ENCODE results near the gene CDC25A. TPM values are rescaled to one million over a fixed set of nuclear protein-coding genes. Genes with fewer than 3 reads are reported as not detected.

CDC25A gene
- total and polyA plus RNA-seq, 2 experiments from 2014 or later = 17.7 to 126 TPM

DNA sequence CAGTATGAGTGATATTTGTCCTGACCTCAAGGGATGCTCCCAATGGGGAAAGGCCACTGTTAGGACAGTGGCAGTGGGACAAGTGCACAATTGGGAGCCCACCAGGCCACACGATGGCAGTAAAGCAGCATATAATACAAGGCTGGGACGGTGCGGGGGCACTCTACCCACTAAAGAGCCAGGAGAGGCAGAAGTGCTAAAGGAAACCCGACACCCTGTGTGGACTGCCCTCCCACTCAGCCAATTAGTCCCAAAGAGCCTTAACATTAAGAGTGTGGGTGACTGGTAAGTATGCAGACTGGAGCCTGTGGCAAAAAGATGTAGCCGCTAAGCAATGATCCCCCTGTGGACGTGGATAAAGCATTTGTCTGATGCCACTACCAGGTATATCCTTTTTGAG lies 44.5 kb upstream of the CDC25A start (continued):
- TF ChIP-seq, protein P1, sequence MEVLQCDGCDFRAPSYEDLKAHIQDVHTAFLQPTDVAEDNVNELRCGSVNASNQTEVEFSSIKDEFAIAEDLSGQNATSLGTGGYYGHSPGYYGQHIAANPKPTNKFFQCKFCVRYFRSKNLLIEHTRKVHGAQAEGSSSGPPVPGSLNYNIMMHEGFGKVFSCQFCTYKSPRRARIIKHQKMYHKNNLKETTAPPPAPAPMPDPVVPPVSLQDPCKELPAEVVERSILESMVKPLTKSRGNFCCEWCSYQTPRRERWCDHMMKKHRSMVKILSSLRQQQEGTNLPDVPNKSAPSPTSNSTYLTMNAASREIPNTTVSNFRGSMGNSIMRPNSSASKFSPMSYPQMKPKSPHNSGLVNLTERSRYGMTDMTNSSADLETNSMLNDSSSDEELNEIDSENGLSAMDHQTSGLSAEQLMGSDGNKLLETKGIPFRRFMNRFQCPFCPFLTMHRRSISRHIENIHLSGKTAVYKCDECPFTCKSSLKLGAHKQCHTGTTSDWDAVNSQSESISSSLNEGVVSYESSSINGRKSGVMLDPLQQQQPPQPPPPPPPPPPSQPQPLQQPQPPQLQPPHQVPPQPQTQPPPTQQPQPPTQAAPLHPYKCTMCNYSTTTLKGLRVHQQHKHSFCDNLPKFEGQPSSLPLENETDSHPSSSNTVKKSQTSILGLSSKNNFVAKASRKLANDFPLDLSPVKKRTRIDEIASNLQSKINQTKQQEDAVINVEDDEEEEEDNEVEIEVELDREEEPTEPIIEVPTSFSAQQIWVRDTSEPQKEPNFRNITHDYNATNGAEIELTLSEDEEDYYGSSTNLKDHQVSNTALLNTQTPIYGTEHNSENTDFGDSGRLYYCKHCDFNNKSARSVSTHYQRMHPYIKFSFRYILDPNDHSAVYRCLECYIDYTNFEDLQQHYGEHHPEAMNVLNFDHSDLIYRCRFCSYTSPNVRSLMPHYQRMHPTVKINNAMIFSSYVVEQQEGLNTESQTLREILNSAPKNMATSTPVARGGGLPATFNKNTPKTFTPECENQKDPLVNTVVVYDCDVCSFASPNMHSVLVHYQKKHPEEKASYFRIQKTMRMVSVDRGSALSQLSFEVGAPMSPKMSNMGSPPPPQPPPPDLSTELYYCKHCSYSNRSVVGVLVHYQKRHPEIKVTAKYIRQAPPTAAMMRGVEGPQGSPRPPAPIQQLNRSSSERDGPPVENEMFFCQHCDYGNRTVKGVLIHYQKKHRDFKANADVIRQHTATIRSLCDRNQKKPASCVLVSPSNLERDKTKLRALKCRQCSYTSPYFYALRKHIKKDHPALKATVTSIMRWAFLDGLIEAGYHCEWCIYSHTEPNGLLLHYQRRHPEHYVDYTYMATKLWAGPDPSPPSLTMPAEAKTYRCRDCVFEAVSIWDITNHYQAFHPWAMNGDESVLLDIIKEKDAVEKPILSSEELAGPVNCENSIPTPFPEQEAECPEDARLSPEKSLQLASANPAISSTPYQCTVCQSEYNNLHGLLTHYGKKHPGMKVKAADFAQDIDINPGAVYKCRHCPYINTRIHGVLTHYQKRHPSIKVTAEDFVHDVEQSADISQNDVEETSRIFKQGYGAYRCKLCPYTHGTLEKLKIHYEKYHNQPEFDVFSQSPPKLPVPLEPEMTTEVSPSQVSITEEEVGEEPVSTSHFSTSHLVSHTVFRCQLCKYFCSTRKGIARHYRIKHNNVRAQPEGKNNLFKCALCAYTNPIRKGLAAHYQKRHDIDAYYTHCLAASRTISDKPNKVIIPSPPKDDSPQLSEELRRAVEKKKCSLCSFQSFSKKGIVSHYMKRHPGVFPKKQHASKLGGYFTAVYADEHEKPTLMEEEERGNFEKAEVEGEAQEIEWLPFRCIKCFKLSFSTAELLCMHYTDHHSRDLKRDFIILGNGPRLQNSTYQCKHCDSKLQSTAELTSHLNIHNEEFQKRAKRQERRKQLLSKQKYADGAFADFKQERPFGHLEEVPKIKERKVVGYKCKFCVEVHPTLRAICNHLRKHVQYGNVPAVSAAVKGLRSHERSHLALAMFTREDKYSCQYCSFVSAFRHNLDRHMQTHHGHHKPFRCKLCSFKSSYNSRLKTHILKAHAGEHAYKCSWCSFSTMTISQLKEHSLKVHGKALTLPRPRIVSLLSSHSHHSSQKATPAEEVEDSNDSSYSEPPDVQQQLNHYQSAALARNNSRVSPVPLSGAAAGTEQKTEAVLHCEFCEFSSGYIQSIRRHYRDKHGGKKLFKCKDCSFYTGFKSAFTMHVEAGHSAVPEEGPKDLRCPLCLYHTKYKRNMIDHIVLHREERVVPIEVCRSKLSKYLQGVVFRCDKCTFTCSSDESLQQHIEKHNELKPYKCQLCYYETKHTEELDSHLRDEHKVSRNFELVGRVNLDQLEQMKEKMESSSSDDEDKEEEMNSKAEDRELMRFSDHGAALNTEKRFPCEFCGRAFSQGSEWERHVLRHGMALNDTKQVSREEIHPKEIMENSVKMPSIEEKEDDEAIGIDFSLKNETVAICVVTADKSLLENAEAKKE (CRISPR knock-in tag; IDR thresholded peaks at IDR 0.05) = no peak
- TF ChIP-seq EZH2phosphoT487 (IDR thresholded peaks at IDR 0.05; ENCODE audit: unreplicated experiment) (no peak), STAT1 (IDR thresholded peaks at IDR 0.05; ENCODE audit: unreplicated experiment) (no peak)

DNA sequence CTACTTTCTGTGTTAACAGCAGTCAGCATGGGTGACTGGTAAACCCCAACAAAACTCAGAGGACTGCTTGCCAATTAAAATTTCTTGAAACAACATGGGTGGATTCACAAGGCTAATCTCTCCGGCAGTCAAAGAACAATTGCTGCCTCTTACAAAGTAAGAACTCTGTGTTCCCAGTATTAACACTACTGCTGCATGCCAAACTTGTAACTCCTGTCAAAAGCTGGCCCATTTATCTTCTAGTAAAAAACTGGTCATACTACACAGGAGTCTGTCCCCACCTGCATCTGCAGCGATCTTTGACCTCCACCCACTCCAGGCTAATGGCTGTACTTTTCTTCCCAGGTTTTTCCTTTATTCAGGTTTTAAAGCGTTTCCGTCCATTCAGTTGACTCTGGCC lies 44.0 kb upstream of the CDC25A start:
- Histone ChIP-seq H3K4me1 (ENCODE audit: insufficient read depth) (peaks cover 5% of the 10 kb centered on the region; the same call in 1 of the 2 replicates), H3K4me3 (no peak overlapping the region), H3K27ac (ENCODE audit: low read depth) (no peak overlapping the region), H3K36me3 (ENCODE audit: insufficient read depth) (no peaks in the 10 kb centered on the region), H3F3A (replicated peaks; ENCODE audit: low read depth) (no peaks in the 10 kb centered on the region; the same call in 1 of the 2 replicates), H4K20me1 (replicated peaks; ENCODE audit: insufficient read depth) (no peaks in the 10 kb centered on the region), H3K27me3 (ENCODE audit: insufficient read depth) (no peaks in the 10 kb centered on the region), H3K4me2 (no peak overlapping the region), H2AFZ (no peak overlapping the region), H3K9me2 (ENCODE audit: insufficient read depth) (no peaks in the 10 kb centered on the region), H3K79me2 (replicated peaks; ENCODE audit: insufficient read depth) (no peaks in the 10 kb centered on the region)
- ATAC-seq = no peak
- TF ChIP-seq, protein P2, sequence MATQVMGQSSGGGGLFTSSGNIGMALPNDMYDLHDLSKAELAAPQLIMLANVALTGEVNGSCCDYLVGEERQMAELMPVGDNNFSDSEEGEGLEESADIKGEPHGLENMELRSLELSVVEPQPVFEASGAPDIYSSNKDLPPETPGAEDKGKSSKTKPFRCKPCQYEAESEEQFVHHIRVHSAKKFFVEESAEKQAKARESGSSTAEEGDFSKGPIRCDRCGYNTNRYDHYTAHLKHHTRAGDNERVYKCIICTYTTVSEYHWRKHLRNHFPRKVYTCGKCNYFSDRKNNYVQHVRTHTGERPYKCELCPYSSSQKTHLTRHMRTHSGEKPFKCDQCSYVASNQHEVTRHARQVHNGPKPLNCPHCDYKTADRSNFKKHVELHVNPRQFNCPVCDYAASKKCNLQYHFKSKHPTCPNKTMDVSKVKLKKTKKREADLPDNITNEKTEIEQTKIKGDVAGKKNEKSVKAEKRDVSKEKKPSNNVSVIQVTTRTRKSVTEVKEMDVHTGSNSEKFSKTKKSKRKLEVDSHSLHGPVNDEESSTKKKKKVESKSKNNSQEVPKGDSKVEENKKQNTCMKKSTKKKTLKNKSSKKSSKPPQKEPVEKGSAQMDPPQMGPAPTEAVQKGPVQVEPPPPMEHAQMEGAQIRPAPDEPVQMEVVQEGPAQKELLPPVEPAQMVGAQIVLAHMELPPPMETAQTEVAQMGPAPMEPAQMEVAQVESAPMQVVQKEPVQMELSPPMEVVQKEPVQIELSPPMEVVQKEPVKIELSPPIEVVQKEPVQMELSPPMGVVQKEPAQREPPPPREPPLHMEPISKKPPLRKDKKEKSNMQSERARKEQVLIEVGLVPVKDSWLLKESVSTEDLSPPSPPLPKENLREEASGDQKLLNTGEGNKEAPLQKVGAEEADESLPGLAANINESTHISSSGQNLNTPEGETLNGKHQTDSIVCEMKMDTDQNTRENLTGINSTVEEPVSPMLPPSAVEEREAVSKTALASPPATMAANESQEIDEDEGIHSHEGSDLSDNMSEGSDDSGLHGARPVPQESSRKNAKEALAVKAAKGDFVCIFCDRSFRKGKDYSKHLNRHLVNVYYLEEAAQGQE (IDR thresholded peaks at IDR 0.05; ENCODE audit: unreplicated experiment) = no peak
- no peak for TF ChIP-seq JUNB (IDR thresholded peaks at IDR 0.05; ENCODE audit: unreplicated experiment)
- TF ChIP-seq, protein P1 (CRISPR knock-in tag; IDR thresholded peaks at IDR 0.05) = no peak
- TF ChIP-seq STAT1 (IDR thresholded peaks at IDR 0.05; ENCODE audit: unreplicated experiment) = no peak
- no peak overlapping the region for H3K4me3 Mint-ChIP-seq
- H3K4me1 Mint-ChIP-seq = peaks cover 10% of the 10 kb centered on the region
- no peak for DNase-seq (ENCODE audit: low spot score)
- peaks cover 24% of the 10 kb centered on the region for H3K9me3 Mint-ChIP-seq
- H3K36me3 Mint-ChIP-seq (ENCODE audit: low read depth) = peaks cover 17% of the 10 kb centered on the region
- no peak overlapping the region for H3K27ac Mint-ChIP-seq
- H3K27me3 Mint-ChIP-seq (ENCODE audit: insufficient read depth, low read depth, poor library complexity) = peaks cover 11% of the 10 kb centered on the region

Measured in GM23338 (cell line).